Measurements from ENCODE around the gene RGCC. TPM values are rescaled to one million over a fixed set of nuclear protein-coding genes. Genes with fewer than 3 reads are reported as not detected.
"Not testable (repeated sequence)": the region's sequence is repeated elsewhere in the genome, so short reads cannot be mapped to it uniquely, and the experiment has no call there.

Gene RGCC
- polyA plus RNA-seq, 1 donor from 2014 or later: not detected

DNA sequence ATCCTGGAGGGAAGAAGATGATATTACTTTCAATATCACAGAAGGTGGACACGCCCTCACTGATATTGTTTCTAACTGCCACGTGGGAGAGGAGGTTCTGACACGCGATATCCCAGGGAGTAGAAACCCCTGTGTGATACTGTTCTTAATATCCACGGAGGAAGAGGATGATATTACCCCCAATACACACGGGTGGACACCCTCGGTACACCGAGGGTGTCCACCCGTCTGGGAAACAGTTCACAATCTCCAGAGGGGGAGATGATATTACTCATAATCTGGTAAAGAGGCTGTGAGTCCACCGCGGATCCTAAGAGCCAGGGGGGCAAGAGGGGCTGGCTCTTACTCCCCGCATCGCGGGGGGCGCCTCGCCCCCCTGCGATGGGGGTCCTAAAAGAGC, 29.7 kb upstream of the RGCC start:
- TF ChIP-seq MXI1 (conservative IDR thresholded peaks at IDR 0.05; ENCODE audit: poor library complexity, severe bottlenecking) (no peak), SMC3 (conservative IDR thresholded peaks at IDR 0.05; ENCODE audit: poor library complexity) (no peak), RAD21 (conservative IDR thresholded peaks at IDR 0.05) (no peak), EZH2 (IDR thresholded peaks at IDR 0.05; ENCODE audit: borderline replicate concordance, insufficient read depth, low read length, poor library complexity, severe bottlenecking) (no peak), EP300 (conservative IDR thresholded peaks at IDR 0.05; ENCODE audit: poor library complexity, severe bottlenecking) (no peak), POLR2AphosphoS5 (IDR thresholded peaks at IDR 0.05) (no peak)
- TF ChIP-seq, protein P1, sequence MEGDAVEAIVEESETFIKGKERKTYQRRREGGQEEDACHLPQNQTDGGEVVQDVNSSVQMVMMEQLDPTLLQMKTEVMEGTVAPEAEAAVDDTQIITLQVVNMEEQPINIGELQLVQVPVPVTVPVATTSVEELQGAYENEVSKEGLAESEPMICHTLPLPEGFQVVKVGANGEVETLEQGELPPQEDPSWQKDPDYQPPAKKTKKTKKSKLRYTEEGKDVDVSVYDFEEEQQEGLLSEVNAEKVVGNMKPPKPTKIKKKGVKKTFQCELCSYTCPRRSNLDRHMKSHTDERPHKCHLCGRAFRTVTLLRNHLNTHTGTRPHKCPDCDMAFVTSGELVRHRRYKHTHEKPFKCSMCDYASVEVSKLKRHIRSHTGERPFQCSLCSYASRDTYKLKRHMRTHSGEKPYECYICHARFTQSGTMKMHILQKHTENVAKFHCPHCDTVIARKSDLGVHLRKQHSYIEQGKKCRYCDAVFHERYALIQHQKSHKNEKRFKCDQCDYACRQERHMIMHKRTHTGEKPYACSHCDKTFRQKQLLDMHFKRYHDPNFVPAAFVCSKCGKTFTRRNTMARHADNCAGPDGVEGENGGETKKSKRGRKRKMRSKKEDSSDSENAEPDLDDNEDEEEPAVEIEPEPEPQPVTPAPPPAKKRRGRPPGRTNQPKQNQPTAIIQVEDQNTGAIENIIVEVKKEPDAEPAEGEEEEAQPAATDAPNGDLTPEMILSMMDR (IDR thresholded peaks at IDR 0.05; ENCODE audit: poor library complexity, severe bottlenecking): no peak
- no peaks in the 10 kb centered on the region for H3K27me3 ChIP-seq (ENCODE audit: insufficient read depth, low read depth, low read length)
- H3F3A ChIP-seq (ENCODE audit: insufficient read depth, low read length, poor library complexity, severe bottlenecking): no peaks in the 10 kb centered on the region
- no peaks in the 10 kb centered on the region for H3K9me2 ChIP-seq (ENCODE audit: insufficient read depth, low read length)
- H3K79me2 ChIP-seq (replicated peaks; ENCODE audit: insufficient read depth, low read length): no peaks in the 10 kb centered on the region
- H3K9ac ChIP-seq (ENCODE audit: low read length): no peak overlapping the region
- H2AFZ ChIP-seq (ENCODE audit: low read depth, low read length): no peak overlapping the region
- no peak overlapping the region for H3K27ac ChIP-seq (ENCODE audit: low read length)
- no peaks in the 10 kb centered on the region for H3K36me3 ChIP-seq (ENCODE audit: insufficient read depth, low read length)
- peaks cover 4% of the 10 kb centered on the region for H3K9me3 ChIP-seq (ENCODE audit: low read length)
- no peak overlapping the region for H3K4me2 ChIP-seq (ENCODE audit: low read length)
- H3K4me3 ChIP-seq (ENCODE audit: low read length): no peak overlapping the region
- no peaks in the 10 kb centered on the region for H4K20me1 ChIP-seq (ENCODE audit: insufficient read depth)

DNA sequence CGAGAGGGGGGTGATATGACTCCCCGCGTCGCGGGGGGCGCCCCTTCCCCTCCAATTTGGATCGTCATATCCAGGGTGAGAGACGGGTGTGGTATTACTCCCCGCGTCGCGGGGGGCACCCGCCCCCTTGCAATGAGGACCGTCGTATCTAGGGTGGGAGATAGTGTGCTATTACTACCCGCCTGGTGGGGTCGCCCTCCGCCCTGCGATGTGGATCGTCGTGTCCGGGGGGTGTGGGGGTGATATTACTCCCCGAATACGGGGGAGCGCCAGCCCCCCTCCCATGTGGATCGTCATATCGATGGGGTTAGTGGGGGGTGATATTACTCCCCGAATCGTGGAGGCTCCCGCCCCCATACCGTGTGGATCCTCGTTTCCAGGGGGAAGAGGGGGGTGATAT, 29.2 kb upstream of the RGCC start:
- no peak overlapping the region for H2AFZ ChIP-seq (ENCODE audit: low read depth, low read length)
- H3K4me3 ChIP-seq (ENCODE audit: low read length): no peak overlapping the region
- no peaks in the 10 kb centered on the region for H3F3A ChIP-seq (ENCODE audit: insufficient read depth, low read length, poor library complexity, severe bottlenecking)
- no peak overlapping the region for H3K4me2 ChIP-seq (ENCODE audit: low read length)
- no peak overlapping the region for H3K9ac ChIP-seq (ENCODE audit: low read length)
- H4K20me1 ChIP-seq (ENCODE audit: insufficient read depth): no peaks in the 10 kb centered on the region
- H3K79me2 ChIP-seq (replicated peaks; ENCODE audit: insufficient read depth, low read length): no peaks in the 10 kb centered on the region
- H3K36me3 ChIP-seq (ENCODE audit: insufficient read depth, low read length): no peaks in the 10 kb centered on the region
- no peak overlapping the region for H3K27ac ChIP-seq (ENCODE audit: low read length)
- TF ChIP-seq TAF1 (IDR thresholded peaks at IDR 0.05; ENCODE audit: low read depth) (no peak), EP300 (conservative IDR thresholded peaks at IDR 0.05; ENCODE audit: poor library complexity, severe bottlenecking) (no peak), RAD21 (conservative IDR thresholded peaks at IDR 0.05) (no peak), EZH2 (IDR thresholded peaks at IDR 0.05; ENCODE audit: borderline replicate concordance, insufficient read depth, low read length, poor library complexity, severe bottlenecking) (no peak), POLR2AphosphoS5 (IDR thresholded peaks at IDR 0.05) (no peak), MXI1 (conservative IDR thresholded peaks at IDR 0.05; ENCODE audit: poor library complexity, severe bottlenecking) (no peak), SMC3 (conservative IDR thresholded peaks at IDR 0.05; ENCODE audit: poor library complexity) (no peak)
- TF ChIP-seq, protein P1 (IDR thresholded peaks at IDR 0.05; ENCODE audit: poor library complexity, severe bottlenecking): no peak
- TF ChIP-seq, protein P2, sequence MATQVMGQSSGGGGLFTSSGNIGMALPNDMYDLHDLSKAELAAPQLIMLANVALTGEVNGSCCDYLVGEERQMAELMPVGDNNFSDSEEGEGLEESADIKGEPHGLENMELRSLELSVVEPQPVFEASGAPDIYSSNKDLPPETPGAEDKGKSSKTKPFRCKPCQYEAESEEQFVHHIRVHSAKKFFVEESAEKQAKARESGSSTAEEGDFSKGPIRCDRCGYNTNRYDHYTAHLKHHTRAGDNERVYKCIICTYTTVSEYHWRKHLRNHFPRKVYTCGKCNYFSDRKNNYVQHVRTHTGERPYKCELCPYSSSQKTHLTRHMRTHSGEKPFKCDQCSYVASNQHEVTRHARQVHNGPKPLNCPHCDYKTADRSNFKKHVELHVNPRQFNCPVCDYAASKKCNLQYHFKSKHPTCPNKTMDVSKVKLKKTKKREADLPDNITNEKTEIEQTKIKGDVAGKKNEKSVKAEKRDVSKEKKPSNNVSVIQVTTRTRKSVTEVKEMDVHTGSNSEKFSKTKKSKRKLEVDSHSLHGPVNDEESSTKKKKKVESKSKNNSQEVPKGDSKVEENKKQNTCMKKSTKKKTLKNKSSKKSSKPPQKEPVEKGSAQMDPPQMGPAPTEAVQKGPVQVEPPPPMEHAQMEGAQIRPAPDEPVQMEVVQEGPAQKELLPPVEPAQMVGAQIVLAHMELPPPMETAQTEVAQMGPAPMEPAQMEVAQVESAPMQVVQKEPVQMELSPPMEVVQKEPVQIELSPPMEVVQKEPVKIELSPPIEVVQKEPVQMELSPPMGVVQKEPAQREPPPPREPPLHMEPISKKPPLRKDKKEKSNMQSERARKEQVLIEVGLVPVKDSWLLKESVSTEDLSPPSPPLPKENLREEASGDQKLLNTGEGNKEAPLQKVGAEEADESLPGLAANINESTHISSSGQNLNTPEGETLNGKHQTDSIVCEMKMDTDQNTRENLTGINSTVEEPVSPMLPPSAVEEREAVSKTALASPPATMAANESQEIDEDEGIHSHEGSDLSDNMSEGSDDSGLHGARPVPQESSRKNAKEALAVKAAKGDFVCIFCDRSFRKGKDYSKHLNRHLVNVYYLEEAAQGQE (IDR thresholded peaks at IDR 0.05; ENCODE audit: borderline replicate concordance): no peak
- no peaks in the 10 kb centered on the region for H3K27me3 ChIP-seq (ENCODE audit: insufficient read depth, low read depth, low read length)
- H3K9me3 ChIP-seq (ENCODE audit: low read length): peaks cover 4% of the 10 kb centered on the region
- H3K9me2 ChIP-seq (ENCODE audit: insufficient read depth, low read length): no peaks in the 10 kb centered on the region

DNA sequence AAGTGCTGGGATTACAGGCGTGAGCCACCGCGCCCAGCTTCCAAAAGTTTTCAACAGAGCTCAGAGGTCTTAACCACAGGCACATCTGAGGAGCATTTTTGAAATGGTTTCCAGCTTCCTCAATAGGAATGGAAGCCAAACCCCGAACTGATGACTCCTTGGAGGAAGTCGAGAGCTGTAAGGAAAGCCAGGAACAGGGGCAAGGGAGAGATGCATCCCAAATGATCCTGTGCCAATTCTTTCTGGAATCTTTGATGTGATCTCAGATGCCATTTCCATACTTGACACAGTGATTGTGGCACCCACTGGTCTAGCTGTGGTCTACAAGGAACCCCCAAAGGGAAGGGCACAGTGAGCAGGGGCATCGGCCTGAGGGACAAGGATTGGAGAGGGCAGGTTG, 23.3 kb upstream of the RGCC start:
- H3K27me3 ChIP-seq (ENCODE audit: insufficient read depth, low read depth, low read length); H4K20me1 ChIP-seq (ENCODE audit: insufficient read depth); H3K9me2 ChIP-seq (ENCODE audit: insufficient read depth, low read length); H3F3A ChIP-seq (ENCODE audit: insufficient read depth, low read length, poor library complexity, severe bottlenecking); H3K9me3 ChIP-seq (ENCODE audit: low read length); H3K4me3 ChIP-seq (ENCODE audit: low read length); H3K4me2 ChIP-seq (ENCODE audit: low read length); H3K36me3 ChIP-seq (ENCODE audit: insufficient read depth, low read length); H3K27ac ChIP-seq (ENCODE audit: low read length); H3K79me2 ChIP-seq (replicated peaks; ENCODE audit: insufficient read depth, low read length); H3K9ac ChIP-seq (ENCODE audit: low read length); H2AFZ ChIP-seq (ENCODE audit: low read depth, low read length): not testable (repeated sequence)
